Stimulated activated CD4-positive, alpha-beta T cell treated with anti-CD3 and anti-CD28 coated beads, Interleukin-12 subunit alpha, Interleukin-12 subunit beta, amount 100 ng/mL, for 24 hours (primary cell): Measurements from ENCODE around the gene THBS3.
"Not testable (repeated sequence)": the region's sequence is repeated elsewhere in the genome, so short reads cannot be mapped to it uniquely, and the experiment has no call there.

Experiments used
- DNase-seq, 2 experiments: peaks; one replicate each; pipeline ENCODE4 v3.0.0-alpha.2; 2020; ENCODE audit warnings: low read depth in 2 of 2

The THBS3 gene

GRCh38 chr1:155155996-155156643 is 51.6 kb downstream of the THBS3 start:
- not testable (repeated sequence) for DNase-seq
